Purkinje cell (primary cell): ENCODE results near the gene ORC3. TPM values are rescaled to one million over a fixed set of nuclear protein-coding genes. Genes with fewer than 3 reads are reported as not detected.

Experiments
- polyA plus RNA-seq: library from polyadenylated mRNA; unstranded; fragments of >200 nt; fragmentation: Nextera tagmentation; gene quantifications from 2 replicates; pipeline ENCODE4 v1.2.1, GENCODE V29; 2014

The ORC3 gene
- polyA plus RNA-seq: 190 and 243 TPM in 2 replicates

DNA sequence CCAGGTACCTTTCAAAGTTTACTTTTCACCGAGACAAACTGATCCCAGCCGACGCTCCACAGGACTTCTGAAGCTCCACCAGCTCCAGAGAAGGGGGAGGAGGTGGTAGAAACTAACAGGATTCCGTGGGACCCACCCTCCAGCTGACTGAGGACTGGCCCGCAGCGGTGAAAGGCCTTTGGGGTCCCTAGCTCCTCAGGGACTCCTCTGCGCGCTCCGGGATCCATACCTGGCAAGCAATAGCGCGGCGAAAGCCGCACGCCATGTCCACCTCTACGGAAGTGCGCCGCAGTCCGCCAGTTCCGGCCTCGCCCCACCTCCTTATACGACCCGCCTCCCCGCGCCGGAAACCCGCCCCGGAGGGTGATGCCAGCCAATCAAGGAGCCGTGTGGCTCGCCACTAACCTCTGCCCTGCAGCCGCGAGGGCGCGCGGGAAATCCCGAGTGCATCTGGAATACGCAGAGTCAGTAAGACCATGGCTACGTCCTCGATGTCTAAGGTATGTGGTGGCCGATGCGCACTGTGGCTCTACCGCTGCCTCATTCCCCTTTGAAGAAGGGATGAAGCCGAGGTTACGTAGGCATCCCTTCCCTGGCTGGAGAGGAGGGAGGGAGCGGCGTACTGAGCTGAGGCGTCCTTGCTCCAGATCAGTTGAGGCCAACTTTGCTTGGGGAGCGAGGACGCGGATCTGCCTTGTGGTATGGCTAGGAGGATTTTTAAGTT, at the start of gene ORC3, which contains the start of gene RARS2:
Gene ORC3, plus strand, starts transcription at position 443 of the 724 bp plus-strand sequence. Its CDS starts 34 bp downstream, at position 477.
Gene RARS2, minus strand, starts transcription at position 295 of the 724 bp plus-strand sequence. Its CDS starts 30 bp downstream, at position 265.

GRCh38 chr6:87701676-87702588, 112.0 kb downstream of the ORC3 start, which contains the start of gene AKIRIN2:
Gene AKIRIN2 (minus strand): TSS chr6:87702233. CDS start chr6:87701684, 549 bp downstream.

Other genes with a start within 250 kb of the ORC3 start
- 2.4 and 3.3 TPM in 2 replicates for gene C6orf163, start 245.3 kb upstream of the ORC3 start, polyA plus RNA-seq
- 3.8 and 5.3 TPM in 2 replicates for gene CFAP206, start 182.2 kb upstream of the ORC3 start, polyA plus RNA-seq
- gene SLC35A1, start 117.2 kb upstream of the ORC3 start, polyA plus RNA-seq: 39.2 and 58.4 TPM in 2 replicates
- 20.3 and 26.2 TPM in 2 replicates for gene RARS2, start 148 bp upstream of the ORC3 start, polyA plus RNA-seq
- 33.4 and 60.4 TPM in 2 replicates for gene AKIRIN2, start 112.1 kb downstream of the ORC3 start, polyA plus RNA-seq